H1 (cell line): Measurements from ENCODE around the gene CTNNBL1.

Source experiments
- CEBPB ChIP-seq: IDR thresholded peaks from 2 replicates; pipeline ENCODE4 v1.6.1; 2012; ENCODE audit warnings: low read depth, low read length
- CTBP2 ChIP-seq: IDR thresholded peaks from 2 replicates; pipeline ENCODE4 v1.7.0; 2011; ENCODE audit warnings: borderline replicate concordance, mild to moderate bottlenecking, moderate library complexity, mixed read lengths, low read length; ENCODE audit not compliant: insufficient read depth, insufficient read length
- EGR1 ChIP-seq: IDR thresholded peaks from 2 replicates; pipeline ENCODE4 v1.6.1; 2011; ENCODE audit warnings: low read depth, low read length, borderline replicate concordance
- EZH2 ChIP-seq: fragments of 200-600 bp; sonication (generic); IDR thresholded peaks from 2 replicates; pipeline ENCODE4 v1.7.1; 2012; ENCODE audit warnings: low read depth, mild to moderate bottlenecking, moderate library complexity, low read length, inconsistent platforms; ENCODE audit not compliant: severe bottlenecking
- POLR2A ChIP-seq, 2 experiments: IDR thresholded peaks; 1 replicate in 1 of 2; 2 replicates in 1 of 2; pipeline ENCODE4 v1.6.1; 2011; ENCODE audit warnings: low read depth in 2 of 2, low read length in 2 of 2, mild to moderate bottlenecking in 2 of 2; ENCODE audit errors: control extremely low read depth in 1 of 2
- SP1 ChIP-seq: IDR thresholded peaks from 2 replicates; pipeline ENCODE4 v1.6.1; 2011; ENCODE audit warnings: low read depth, low read length
- SRF ChIP-seq: IDR thresholded peaks from 2 replicates; pipeline ENCODE4 v1.6.1; 2011; ENCODE audit warnings: mild to moderate bottlenecking, low read depth, low read length, moderate library complexity
- TCF12 ChIP-seq: IDR thresholded peaks from 2 replicates; pipeline ENCODE4 v1.6.1; 2011; ENCODE audit warnings: low read depth, mild to moderate bottlenecking, low read length
- USF2 ChIP-seq: IDR thresholded peaks from 2 replicates; pipeline ENCODE4 v1.6.1; 2011; ENCODE audit warnings: low read length, improper control_type of control experiment
- TF ChIP-seq, protein P1 (sequence below), 3 experiments: IDR thresholded peaks; 1 replicate in 2 of 3; 2 replicates in 1 of 3; pipeline versions ENCODE4 v1.5.1 to v1.6.1; 2011; ENCODE audit warnings: low read length in 3 of 3, mild to moderate bottlenecking in 3 of 3, inconsistent platforms in 2 of 3, low read depth in 1 of 3, moderate library complexity in 1 of 3; ENCODE audit not compliant: insufficient read depth in 1 of 3; ENCODE audit errors: control extremely low read depth in 1 of 3

GRCh38 chr20:37749620-37750403 lies 56.0 kb downstream of the CTNNBL1 start:
- no peak for TF ChIP-seq TCF12
- TF ChIP-seq CTBP2 = no peak
- no peak for TF ChIP-seq SRF
- TF ChIP-seq, protein P1, sequence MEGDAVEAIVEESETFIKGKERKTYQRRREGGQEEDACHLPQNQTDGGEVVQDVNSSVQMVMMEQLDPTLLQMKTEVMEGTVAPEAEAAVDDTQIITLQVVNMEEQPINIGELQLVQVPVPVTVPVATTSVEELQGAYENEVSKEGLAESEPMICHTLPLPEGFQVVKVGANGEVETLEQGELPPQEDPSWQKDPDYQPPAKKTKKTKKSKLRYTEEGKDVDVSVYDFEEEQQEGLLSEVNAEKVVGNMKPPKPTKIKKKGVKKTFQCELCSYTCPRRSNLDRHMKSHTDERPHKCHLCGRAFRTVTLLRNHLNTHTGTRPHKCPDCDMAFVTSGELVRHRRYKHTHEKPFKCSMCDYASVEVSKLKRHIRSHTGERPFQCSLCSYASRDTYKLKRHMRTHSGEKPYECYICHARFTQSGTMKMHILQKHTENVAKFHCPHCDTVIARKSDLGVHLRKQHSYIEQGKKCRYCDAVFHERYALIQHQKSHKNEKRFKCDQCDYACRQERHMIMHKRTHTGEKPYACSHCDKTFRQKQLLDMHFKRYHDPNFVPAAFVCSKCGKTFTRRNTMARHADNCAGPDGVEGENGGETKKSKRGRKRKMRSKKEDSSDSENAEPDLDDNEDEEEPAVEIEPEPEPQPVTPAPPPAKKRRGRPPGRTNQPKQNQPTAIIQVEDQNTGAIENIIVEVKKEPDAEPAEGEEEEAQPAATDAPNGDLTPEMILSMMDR (IDR thresholded peaks at IDR 0.05; ENCODE audit: control extremely low read depth in 1 of 3, insufficient read depth in 1 of 3, low read depth in 1 of 3, low read length in 3 of 3) = no peak
- TF ChIP-seq SP1 = no peak
- TF ChIP-seq EZH2 = no peak
- no peak for TF ChIP-seq USF2
- no peak for TF ChIP-seq POLR2A (IDR thresholded peaks at IDR 0.05; ENCODE audit: control extremely low read depth in 1 of 2, low read depth in 2 of 2, low read length in 2 of 2)
- no peak for TF ChIP-seq CEBPB
- no peak for TF ChIP-seq EGR1
